Stimulated activated CD8-positive, alpha-beta memory T cell treated with anti-CD3 and anti-CD28 coated beads, Interleukin-7, amount 100 ng/mL, for 48 hours (primary cell): ENCODE results near the gene WBP11.

Source experiments
- DNase-seq, 2 donors: peaks; one replicate each; pipeline ENCODE4 v3.0.0-alpha.2; 2020; ENCODE audit warnings: low read depth in 1 of 2; ENCODE audit errors: extremely low read depth in 1 of 2

WBP11 gene

GRCh38 chr12:14825256-14825655 is 22.0 kb upstream of the WBP11 start:
- no peak for DNase-seq

GRCh38 chr12:14824012-14824634 is 20.8 kb upstream of the WBP11 start:
- DNase-seq: no peak

- DNase-seq: no peak
These were observed 10.7 kb upstream of the WBP11 start, which contains the start of gene SMCO3 for GRCh38 chr12:14814014-14814413. SMCO3 (minus strand) TSS chr12:14814182; CDS start chr12:14806680, 7,502 bp downstream.

- DNase-seq: no peak
These were observed 8.2 kb upstream of the WBP11 start for GRCh38 chr12:14811486-14811885.

GRCh38 chr12:14810953-14811483 is 7.7 kb upstream of the WBP11 start:
- DNase-seq: no peak

- no peak for DNase-seq
These were observed 7.1 kb upstream of the WBP11 start for GRCh38 chr12:14810167-14810952.

- DNase-seq: no peak
These were observed 517 bp upstream of the WBP11 start for GRCh38 chr12:14803830-14804160.

- no peak for DNase-seq
These were observed 612 bp downstream of the WBP11 start for GRCh38 chr12:14802721-14803010.

GRCh38 chr12:14802247-14802646 is 1.0 kb downstream of the WBP11 start:
- no peak for DNase-seq

- no peak for DNase-seq
These were observed 8.2 kb downstream of the WBP11 start for GRCh38 chr12:14795028-14795448.

GRCh38 chr12:14785568-14785967 is 17.7 kb downstream of the WBP11 start:
- no peak for DNase-seq

- no peak for DNase-seq
These were observed 18.8 kb downstream of the WBP11 start for GRCh38 chr12:14784471-14784870.

- DNase-seq: no peak
These were observed 20.5 kb downstream of the WBP11 start for GRCh38 chr12:14782756-14783155.

- no peak for DNase-seq
These were observed 21.7 kb downstream of the WBP11 start for GRCh38 chr12:14781563-14781962.

GRCh38 chr12:14780859-14781258 is 22.4 kb downstream of the WBP11 start:
- no peak for DNase-seq

GRCh38 chr12:14779834-14780233 is 23.4 kb downstream of the WBP11 start:
- no peak for DNase-seq

- DNase-seq: no peak
These were observed 26.0 kb downstream of the WBP11 start for GRCh38 chr12:14777271-14777670.

GRCh38 chr12:14776236-14776961 is 26.9 kb downstream of the WBP11 start:
- DNase-seq: no peak

- no peak for DNase-seq
These were observed 27.7 kb downstream of the WBP11 start for GRCh38 chr12:14775636-14775980.

- no peak for DNase-seq
These were observed 28.2 kb downstream of the WBP11 start for GRCh38 chr12:14774906-14775635.
